ENCODE results near the gene CREB5.

CREB5 gene

GRCh38 chr7:28714459-28715120 is 302.3 kb downstream of the CREB5 start:
- DNase-seq (ENCODE audit: low read depth): no peak

- DNase-seq (ENCODE audit: low read depth): no peak
These were observed 305.2 kb downstream of the CREB5 start for GRCh38 chr7:28717445-28718054.

- DNase-seq (ENCODE audit: low read depth): no peak
These were observed 305.8 kb downstream of the CREB5 start for GRCh38 chr7:28718055-28718481.

- no peak for DNase-seq (ENCODE audit: low read depth)
These were observed 306.2 kb downstream of the CREB5 start for GRCh38 chr7:28718545-28718944.

GRCh38 chr7:28722684-28723083 is 310.4 kb downstream of the CREB5 start:
- DNase-seq (ENCODE audit: low read depth): no peak

- no peak for DNase-seq (ENCODE audit: low read depth)
These were observed 311.0 kb downstream of the CREB5 start for GRCh38 chr7:28723336-28723735.

- DNase-seq (ENCODE audit: low read depth): no peak
These were observed 312.2 kb downstream of the CREB5 start for GRCh38 chr7:28724563-28724962.

- no peak for DNase-seq (ENCODE audit: low read depth)
These were observed 312.8 kb downstream of the CREB5 start for GRCh38 chr7:28725045-28725642.

- DNase-seq (ENCODE audit: low read depth): no peak
These were observed 313.6 kb downstream of the CREB5 start for GRCh38 chr7:28725911-28726310.

GRCh38 chr7:28726555-28726954 is 314.2 kb downstream of the CREB5 start:
- no peak for DNase-seq (ENCODE audit: low read depth)

GRCh38 chr7:28729281-28729680 is 317.0 kb downstream of the CREB5 start:
- DNase-seq (ENCODE audit: low read depth): no peak

GRCh38 chr7:28729727-28730126 is 317.4 kb downstream of the CREB5 start:
- no peak for DNase-seq (ENCODE audit: low read depth)

GRCh38 chr7:28731092-28731658 is 318.9 kb downstream of the CREB5 start:
- DNase-seq (ENCODE audit: low read depth): no peak

GRCh38 chr7:28732071-28732869 is 320.0 kb downstream of the CREB5 start:
- no peak for DNase-seq (ENCODE audit: low read depth)

- no peak for DNase-seq (ENCODE audit: low read depth)
These were observed 320.7 kb downstream of the CREB5 start for GRCh38 chr7:28733035-28733434.

- no peak for DNase-seq (ENCODE audit: low read depth)
These were observed 326.1 kb downstream of the CREB5 start for GRCh38 chr7:28738412-28738811.

- DNase-seq (ENCODE audit: low read depth): no peak
These were observed 326.8 kb downstream of the CREB5 start for GRCh38 chr7:28739128-28739527.

- DNase-seq (ENCODE audit: low read depth): no peak
These were observed 327.5 kb downstream of the CREB5 start for GRCh38 chr7:28739826-28740225.

GRCh38 chr7:28744951-28745350 is 332.6 kb downstream of the CREB5 start:
- DNase-seq (ENCODE audit: low read depth): no peak

- no peak for DNase-seq (ENCODE audit: low read depth)
These were observed 333.0 kb downstream of the CREB5 start for GRCh38 chr7:28745351-28745750.

GRCh38 chr7:28747404-28747803 is 335.1 kb downstream of the CREB5 start:
- DNase-seq (ENCODE audit: low read depth): no peak

- DNase-seq (ENCODE audit: low read depth): no peak
These were observed 335.5 kb downstream of the CREB5 start for GRCh38 chr7:28747854-28748253.

Data from non-pigmented ciliary epithelial cell (primary cell).